Measurements from ENCODE around the gene PERM1. TPM values are rescaled to one million over a fixed set of nuclear protein-coding genes. Genes with fewer than 3 reads are reported as not detected.
"Not testable (repeated sequence)": the region's sequence is repeated elsewhere in the genome, so short reads cannot be mapped to it uniquely, and the experiment has no call there.

The PERM1 gene
- polyA plus RNA-seq, 1 donor from 2014 or later: not detected

GRCh38 chr1:996851-997712 lies 15.2 kb upstream of the PERM1 start:
- H3K36me3 Mint-ChIP-seq: no peaks in the 10 kb centered on the region
- H3K4me1 Mint-ChIP-seq: peaks cover 0 to 8% (median 2%) of the 10 kb centered on the region in 3 donors
- H3K9me3 Mint-ChIP-seq: peaks cover under 1 to 6% (median 2%) of the 10 kb centered on the region in 3 donors
- H3K27me3 Mint-ChIP-seq: peaks cover 34% of the 10 kb centered on the region
- H3K27ac Mint-ChIP-seq: no peak overlapping the region
- H3K4me3 Mint-ChIP-seq: peak overlapping the region in 1 of 4 donors; percentile 32

- Mint-ChIP-seq H3K27me3 (peaks cover 39% of the 10 kb centered on the region), H3K4me1 (peaks cover 0 to 8% (median 1%) of the 10 kb centered on the region in 3 donors), H3K4me3 (peak overlapping the region in 1 of 4 donors; percentile 35), H3K27ac (peak overlapping the region in 1 of 3 donors; percentile 74), H3K9me3 (peaks cover 2 to 12% (median 4%) of the 10 kb centered on the region in 3 donors), H3K36me3 (no peaks in the 10 kb centered on the region)
Observed at GRCh38 chr1:995665-996633, 14.1 kb upstream of the PERM1 start.

GRCh38 chr1:994546-994945 lies 12.7 kb upstream of the PERM1 start:
- peaks cover 2 to 12% (median 4%) of the 10 kb centered on the region in 3 donors for H3K9me3 Mint-ChIP-seq
- peak overlapping the region in 1 of 4 donors; percentile 35 for H3K4me3 Mint-ChIP-seq
- H3K36me3 Mint-ChIP-seq, H3K4me1 Mint-ChIP-seq: not testable (repeated sequence)
- peak overlapping the region in 1 of 3 donors; percentile 74 for H3K27ac Mint-ChIP-seq
- H3K27me3 Mint-ChIP-seq: peaks cover 45% of the 10 kb centered on the region

GRCh38 chr1:993379-993995 lies 11.6 kb upstream of the PERM1 start:
- H3K27me3 Mint-ChIP-seq: peaks cover 51% of the 10 kb centered on the region
- H3K9me3 Mint-ChIP-seq: peaks cover 2 to 12% (median 4%) of the 10 kb centered on the region in 3 donors
- no peak overlapping the region for H3K4me3 Mint-ChIP-seq
- H3K4me1 Mint-ChIP-seq: peaks cover 1 to 6% (median 4%) of the 10 kb centered on the region in 3 donors
- peak overlapping the region in 1 of 3 donors; percentile 67 for H3K27ac Mint-ChIP-seq
- peaks cover 2% of the 10 kb centered on the region for H3K36me3 Mint-ChIP-seq

GRCh38 chr1:992362-992761 lies 10.5 kb upstream of the PERM1 start:
- peaks cover 2 to 12% (median 4%) of the 10 kb centered on the region in 3 donors for H3K9me3 Mint-ChIP-seq
- H3K36me3 Mint-ChIP-seq: peaks cover 2% of the 10 kb centered on the region
- H3K4me3 Mint-ChIP-seq: peak overlapping the region in 1 of 4 donors; percentile 33
- H3K27me3 Mint-ChIP-seq: peaks cover 49% of the 10 kb centered on the region
- peaks cover 1 to 6% (median 4%) of the 10 kb centered on the region in 3 donors for H3K4me1 Mint-ChIP-seq
- H3K27ac Mint-ChIP-seq: no peak overlapping the region

- Mint-ChIP-seq H3K27me3 (peaks cover 45% of the 10 kb centered on the region), H3K4me1 (peaks cover under 1 to 6% (median 4%) of the 10 kb centered on the region in 3 donors), H3K27ac (no peak overlapping the region)
Observed at GRCh38 chr1:991895-992294, 10.0 kb upstream of the PERM1 start.

GRCh38 chr1:991275-991674 lies 9.4 kb upstream of the PERM1 start:
- peaks cover 2 to 12% (median 4%) of the 10 kb centered on the region in 3 donors for H3K9me3 Mint-ChIP-seq
- H3K27me3 Mint-ChIP-seq: peaks cover 47% of the 10 kb centered on the region
- H3K4me1 Mint-ChIP-seq: not testable (repeated sequence)

More at GRCh38 chr1:991895-992294, 10.0 kb upstream of the PERM1 start:
- peaks cover 2% of the 10 kb centered on the region for H3K36me3 Mint-ChIP-seq
- H3K4me3 Mint-ChIP-seq: no peak overlapping the region
- H3K9me3 Mint-ChIP-seq: peaks cover 2 to 12% (median 4%) of the 10 kb centered on the region in 3 donors

GRCh38 chr1:988061-988460 lies 6.2 kb upstream of the PERM1 start:
- H3K27me3 Mint-ChIP-seq: peaks cover 43% of the 10 kb centered on the region
- not testable (repeated sequence) for H3K9me3 Mint-ChIP-seq, H3K4me3 Mint-ChIP-seq, H3K36me3 Mint-ChIP-seq, H3K4me1 Mint-ChIP-seq
- H3K27ac Mint-ChIP-seq: peak overlapping the region in 1 of 3 donors; percentile 3

More at GRCh38 chr1:991275-991674, 9.4 kb upstream of the PERM1 start:
- H3K36me3 Mint-ChIP-seq: not testable (repeated sequence)
- H3K27ac Mint-ChIP-seq: peak overlapping the region in 2 of 3 donors; percentile 18 to 59
- H3K4me3 Mint-ChIP-seq: peak overlapping the region in 1 of 4 donors; percentile 2

GRCh38 chr1:985126-985525 lies 3.2 kb upstream of the PERM1 start:
- Mint-ChIP-seq H3K27me3 (peaks cover 27% of the 10 kb centered on the region), H3K4me3 (peak overlapping the region in 1 of 4 donors; percentile 17), H3K27ac (no peak overlapping the region), H3K9me3 (no peaks in the 10 kb centered on the region), H3K4me1 (peaks cover 0 to 4% (median 0%) of the 10 kb centered on the region in 3 donors), H3K36me3 (peaks cover 2% of the 10 kb centered on the region)

- H3K27ac Mint-ChIP-seq: no peak overlapping the region
- H3K27me3 Mint-ChIP-seq: peaks cover 24% of the 10 kb centered on the region
- H3K4me1 Mint-ChIP-seq: peaks cover 0 to under 1% (median 0%) of the 10 kb centered on the region in 3 donors
- no peak overlapping the region for H3K4me3 Mint-ChIP-seq
- H3K36me3 Mint-ChIP-seq: peaks cover 2% of the 10 kb centered on the region
- H3K9me3 Mint-ChIP-seq: no peaks in the 10 kb centered on the region
Observed at GRCh38 chr1:984476-984814, 2.6 kb upstream of the PERM1 start.

- H3K9me3 Mint-ChIP-seq: no peaks in the 10 kb centered on the region
- H3K27me3 Mint-ChIP-seq: peaks cover 22% of the 10 kb centered on the region
- H3K27ac Mint-ChIP-seq: no peak overlapping the region
- H3K36me3 Mint-ChIP-seq: peaks cover 2% of the 10 kb centered on the region
- H3K4me3 Mint-ChIP-seq: no peak overlapping the region
- H3K4me1 Mint-ChIP-seq: no peaks in the 10 kb centered on the region
Observed at GRCh38 chr1:983798-984475, 2.0 kb upstream of the PERM1 start.

- Mint-ChIP-seq H3K9me3 (no peaks in the 10 kb centered on the region), H3K4me1 (no peaks in the 10 kb centered on the region), H3K36me3 (no peaks in the 10 kb centered on the region), H3K27ac (no peak overlapping the region), H3K27me3 (peaks cover 17% of the 10 kb centered on the region), H3K4me3 (no peak overlapping the region)
Observed at GRCh38 chr1:982765-983436, 1.0 kb upstream of the PERM1 start.

- peaks cover 16% of the 10 kb centered on the region for H3K27me3 Mint-ChIP-seq
- no peaks in the 10 kb centered on the region for H3K9me3 Mint-ChIP-seq
- no peak overlapping the region for H3K4me3 Mint-ChIP-seq
- no peaks in the 10 kb centered on the region for H3K36me3 Mint-ChIP-seq
- H3K27ac Mint-ChIP-seq: no peak overlapping the region
- no peaks in the 10 kb centered on the region for H3K4me1 Mint-ChIP-seq
Observed at GRCh38 chr1:981491-981954, 370 bp downstream of the PERM1 start.
